Measurements from ENCODE around the gene TUBA4B.

TUBA4B gene

DNA sequence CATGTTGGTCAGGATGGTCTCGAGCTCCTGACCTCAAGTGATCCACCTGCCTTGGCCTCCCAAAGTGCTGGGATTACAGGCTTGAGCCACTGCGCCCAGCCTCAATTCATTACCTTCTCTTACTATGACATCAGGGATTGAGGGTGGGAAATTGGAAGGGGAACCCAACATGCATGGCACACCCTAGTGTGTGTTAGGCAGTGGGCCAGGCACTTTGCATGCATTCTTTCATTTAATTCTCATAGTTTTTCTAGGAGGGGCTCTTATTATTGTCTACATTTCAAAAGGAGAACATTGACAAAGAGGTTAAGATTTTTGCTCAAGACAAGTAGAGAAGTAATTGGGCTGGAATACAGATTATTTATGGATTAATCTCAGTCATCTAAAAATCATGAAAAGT, 15.3 kb downstream of the TUBA4B start:
- no peak for DNase-seq
- in situ Hi-C loops (cut with HindIII; ENCODE audit: low pct_ligation_motif_present, low pct_unique_long_range_greater_than_20kb, low sequenced_read_pairs), result no loop called here

DNA sequence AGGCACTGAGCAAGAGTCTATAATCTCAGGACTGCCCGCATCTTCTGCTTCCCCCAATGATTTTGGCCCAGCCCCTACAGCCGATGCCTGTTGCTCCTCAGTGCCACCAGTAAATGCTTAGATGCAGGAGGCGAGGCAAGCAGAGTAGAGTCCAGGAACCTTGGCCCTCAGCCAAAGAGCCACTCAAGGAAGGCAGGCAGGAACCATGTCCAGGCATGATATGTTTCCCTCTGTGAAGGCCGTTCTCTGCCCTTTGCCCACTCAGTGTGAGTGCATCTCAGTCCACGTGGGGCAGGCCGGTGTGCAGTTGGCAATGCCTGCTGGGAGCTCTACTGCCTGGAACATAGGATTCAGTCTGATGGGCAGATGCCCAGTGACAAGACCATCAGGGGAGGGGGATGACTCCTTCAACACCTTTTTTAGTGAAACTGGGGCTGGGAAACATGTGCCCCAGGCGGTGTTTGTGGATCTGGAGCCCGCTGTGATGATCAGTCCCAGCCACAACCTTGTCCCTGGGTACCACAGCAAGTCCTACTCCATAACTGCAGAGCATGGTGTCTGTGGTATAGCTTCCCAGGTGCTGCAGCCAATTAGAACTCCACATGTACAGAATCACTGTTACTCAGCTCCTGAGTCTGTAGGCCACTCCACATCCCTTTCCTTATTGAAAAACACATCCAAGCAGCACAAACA, 16.5 kb downstream of the TUBA4B start:
- peak; percentile 16 for DNase-seq

DNA sequence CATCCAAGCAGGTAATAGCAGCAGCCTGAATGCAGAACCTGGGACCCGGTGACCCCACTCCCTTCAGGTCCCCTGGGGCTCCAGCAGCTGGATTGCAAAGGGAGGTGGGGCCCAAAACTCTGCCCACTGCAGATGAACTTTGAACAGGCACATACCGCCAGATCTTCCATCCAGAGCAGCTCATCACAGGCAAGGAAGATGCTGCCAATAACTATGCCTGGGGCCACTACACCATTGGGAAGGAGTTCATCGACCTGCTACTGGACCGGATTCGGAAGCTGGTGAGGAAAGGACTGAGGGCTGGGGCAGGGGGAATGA, 17.0 kb downstream of the TUBA4B start:
- in situ Hi-C loops (cut with HindIII; ENCODE audit: low pct_ligation_motif_present, low pct_unique_long_range_greater_than_20kb, low sequenced_read_pairs), result no loop called here
- no peak for DNase-seq

More for the DNA sequence above, 16.5 kb downstream of the TUBA4B start:
- in situ Hi-C loops (cut with HindIII; ENCODE audit: low pct_ligation_motif_present, low pct_unique_long_range_greater_than_20kb, low sequenced_read_pairs), result no loop called here

DNA sequence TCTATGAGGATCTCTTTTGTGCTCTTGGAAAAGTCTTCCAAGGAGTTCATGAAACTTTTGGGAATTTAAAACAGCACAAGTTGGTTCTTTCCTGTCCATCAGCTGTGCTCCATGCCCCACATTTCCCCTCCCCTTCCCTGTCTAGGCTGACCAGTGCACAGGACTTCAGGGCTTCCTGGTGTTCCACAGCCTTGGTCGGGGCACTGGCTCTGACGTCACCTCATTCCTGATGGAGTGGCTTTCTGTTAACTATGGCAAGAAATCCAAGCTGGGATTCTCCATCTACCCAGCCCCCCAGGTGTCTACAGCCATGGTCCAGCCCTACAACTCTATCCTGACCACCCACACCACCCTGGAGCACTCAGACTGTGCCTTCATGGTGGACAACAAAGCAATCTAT, 18.0 kb downstream of the TUBA4B start:
- DNase-seq, result no peak
- in situ Hi-C loops (cut with HindIII; ENCODE audit: low pct_ligation_motif_present, low pct_unique_long_range_greater_than_20kb, low sequenced_read_pairs), result no loop called here

DNA sequence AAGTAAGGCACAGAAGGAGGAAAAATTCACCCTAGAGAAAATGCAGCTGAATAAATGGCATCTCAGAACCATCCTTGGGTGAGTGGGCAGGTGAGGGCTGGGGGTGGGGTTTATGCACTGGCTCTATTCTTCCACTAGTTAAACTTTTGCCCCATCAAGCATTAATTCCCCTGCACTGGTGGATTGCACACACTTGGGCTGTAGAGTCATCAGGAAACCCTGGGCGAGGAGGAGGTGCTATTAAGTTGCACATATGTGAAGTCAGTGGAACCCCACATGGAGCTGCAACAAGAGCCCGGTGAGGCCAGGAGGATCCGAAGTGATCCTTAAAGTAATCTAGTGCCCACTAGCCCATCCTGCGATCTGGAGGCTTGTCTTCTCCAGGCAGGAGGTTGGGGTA, 19.3 kb downstream of the TUBA4B start:
- in situ Hi-C loops (cut with HindIII; ENCODE audit: low pct_ligation_motif_present, low pct_unique_long_range_greater_than_20kb, low sequenced_read_pairs), result no loop called here
- DNase-seq, result peak; percentile 44

DNA sequence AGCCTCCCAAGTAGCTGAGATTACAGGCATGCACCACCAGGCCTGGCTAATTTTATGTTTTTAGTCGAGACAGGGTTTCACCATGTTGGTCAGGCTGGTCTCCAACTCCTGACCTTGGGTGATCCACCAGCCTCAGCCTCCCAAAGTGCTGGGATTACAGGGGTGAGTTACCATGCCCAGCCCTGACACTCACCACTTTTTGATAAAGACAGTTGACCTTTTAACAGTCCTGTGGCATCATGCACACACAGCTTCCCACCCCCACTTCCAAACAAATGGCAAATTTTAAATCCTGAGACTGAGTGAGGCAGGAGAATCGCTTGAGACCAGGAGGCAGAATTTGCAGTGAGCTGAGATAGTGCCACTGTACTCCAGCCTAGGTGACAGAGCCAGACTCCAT, 20.0 kb downstream of the TUBA4B start:
- DNase-seq, result peak; percentile 21

DNA sequence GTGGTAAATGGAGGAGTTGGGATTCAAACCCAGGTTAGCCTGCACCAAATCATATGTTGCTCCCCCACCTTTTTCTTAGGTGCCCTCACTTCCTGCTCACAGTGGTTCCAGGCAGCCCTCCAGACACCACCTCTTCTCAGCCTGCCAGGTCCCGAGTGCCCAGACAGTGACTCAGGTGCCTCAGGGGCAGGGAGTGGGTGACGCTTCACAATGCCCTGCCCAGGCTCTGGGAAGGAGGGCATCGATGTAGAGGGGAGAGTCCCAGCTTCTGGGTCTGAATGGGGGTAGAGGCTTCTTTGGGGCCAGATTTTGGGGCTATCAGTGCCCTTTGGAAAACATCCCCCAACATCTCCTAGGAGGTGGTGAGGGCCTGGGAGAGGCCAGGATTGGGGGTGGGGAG, 20.9 kb downstream of the TUBA4B start:
- in situ Hi-C loops (cut with HindIII; ENCODE audit: low pct_ligation_motif_present, low pct_unique_long_range_greater_than_20kb, low sequenced_read_pairs), result no loop called here
- peak; percentile 90 for DNase-seq

More for the DNA sequence above, 20.0 kb downstream of the TUBA4B start:
- in situ Hi-C loops (cut with HindIII; ENCODE audit: low pct_ligation_motif_present, low pct_unique_long_range_greater_than_20kb, low sequenced_read_pairs), result no loop called here

DNA sequence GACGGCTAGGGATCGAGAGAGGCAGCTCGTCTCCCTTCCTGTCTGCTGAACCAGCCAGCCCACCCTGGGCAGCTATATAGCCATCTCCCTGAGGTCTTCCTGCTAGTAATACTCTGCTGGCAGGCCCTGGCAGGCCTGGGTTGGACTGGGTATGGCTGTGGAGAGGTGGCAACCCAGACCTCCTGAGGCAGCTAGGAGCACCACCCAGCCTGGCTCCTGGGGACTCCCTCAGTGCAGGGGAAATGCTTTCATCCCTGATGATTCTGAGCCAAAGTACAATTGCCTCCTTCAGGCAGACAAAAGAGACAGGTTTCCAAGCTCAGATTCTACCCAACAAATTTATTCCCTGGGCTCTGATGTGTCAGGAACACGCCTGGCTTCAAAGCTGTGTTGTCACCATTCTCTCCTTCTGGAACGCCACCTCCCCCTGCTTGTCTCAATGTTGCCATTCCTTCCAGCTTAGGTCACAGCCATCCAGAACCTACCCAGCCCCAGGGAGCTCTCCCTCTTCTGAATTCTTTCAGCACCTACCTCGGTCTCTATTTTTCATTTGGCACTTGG, 21.4 kb downstream of the TUBA4B start:
- peak; percentile 95 for DNase-seq
- in situ Hi-C loops (cut with HindIII; ENCODE audit: low pct_ligation_motif_present, low pct_unique_long_range_greater_than_20kb, low sequenced_read_pairs), result no loop called here

DNA sequence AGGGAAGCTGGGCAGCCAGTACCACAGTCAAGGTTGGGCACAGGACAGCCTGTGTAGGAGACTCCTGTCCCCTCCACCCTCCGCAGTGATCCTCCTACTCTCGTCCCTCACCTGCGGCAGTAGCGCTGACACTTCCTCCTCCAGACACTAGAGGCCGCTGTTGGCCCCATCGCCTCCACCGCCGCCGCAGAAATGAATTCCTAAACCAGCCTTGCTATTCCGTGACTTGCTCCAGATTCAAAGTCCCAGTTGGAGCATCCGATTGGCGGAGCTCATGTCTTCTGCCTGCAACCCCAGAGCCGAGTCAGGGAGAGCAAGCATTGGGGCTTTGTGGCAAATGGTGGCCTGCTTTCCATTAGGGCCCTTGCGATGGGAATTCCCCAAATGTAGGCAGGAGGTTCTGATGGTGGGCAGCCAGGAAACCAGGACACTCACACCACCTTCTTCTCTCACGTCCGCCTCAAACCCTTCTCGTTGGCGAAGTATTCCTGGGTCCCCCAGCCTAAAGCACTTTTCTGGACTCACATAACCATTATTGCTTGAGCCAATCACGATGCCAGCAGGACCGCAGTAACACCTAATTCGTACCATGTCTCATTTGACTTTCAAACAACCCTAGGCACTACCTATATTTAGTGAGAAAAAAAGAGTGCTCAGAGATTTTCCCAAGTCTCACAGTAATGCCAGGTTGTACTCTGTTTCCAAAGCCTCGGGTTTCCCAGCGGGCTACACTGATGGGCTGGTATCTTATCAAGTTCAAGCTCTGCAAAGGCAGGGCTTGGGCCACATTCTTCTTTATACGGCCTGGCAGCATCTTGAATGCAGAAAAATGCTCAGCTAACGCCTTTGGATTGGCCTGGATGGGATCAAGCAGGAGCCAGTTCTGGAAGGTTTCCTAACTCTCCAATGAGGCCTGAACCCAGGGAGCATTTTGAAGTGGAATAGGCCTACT, 24.9 kb downstream of the TUBA4B start:
- in situ Hi-C loops (cut with HindIII; ENCODE audit: low pct_ligation_motif_present, low pct_unique_long_range_greater_than_20kb, low sequenced_read_pairs), result no loop called here
- peak; percentile 81 for DNase-seq

DNA sequence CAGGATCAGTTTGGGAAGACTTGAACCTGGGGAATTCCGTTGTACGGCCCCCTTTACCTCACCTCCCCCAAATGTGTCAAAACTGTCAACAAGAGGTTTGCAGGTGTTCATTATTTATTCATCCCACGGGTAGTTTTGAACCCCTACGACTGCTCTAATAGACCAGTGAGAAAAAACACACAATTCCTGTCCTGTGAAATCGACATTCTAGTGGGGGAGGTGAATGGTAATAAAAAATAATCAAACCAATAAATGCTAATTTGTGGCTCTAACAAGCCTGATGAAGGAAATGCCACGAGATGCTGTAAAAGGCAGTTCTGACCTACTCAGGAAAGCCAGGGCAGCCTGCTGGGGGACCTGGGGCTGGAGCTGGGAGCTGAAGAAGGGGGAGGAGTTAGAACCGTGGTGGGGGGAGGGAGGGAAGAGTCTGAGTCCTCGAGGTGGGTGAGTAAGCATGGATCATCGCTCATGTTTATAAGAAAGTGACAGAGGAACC, 25.7 kb downstream of the TUBA4B start:
- DNase-seq, result no peak
- in situ Hi-C loops (cut with HindIII; ENCODE audit: low pct_ligation_motif_present, low pct_unique_long_range_greater_than_20kb, low sequenced_read_pairs), result no loop called here

DNA sequence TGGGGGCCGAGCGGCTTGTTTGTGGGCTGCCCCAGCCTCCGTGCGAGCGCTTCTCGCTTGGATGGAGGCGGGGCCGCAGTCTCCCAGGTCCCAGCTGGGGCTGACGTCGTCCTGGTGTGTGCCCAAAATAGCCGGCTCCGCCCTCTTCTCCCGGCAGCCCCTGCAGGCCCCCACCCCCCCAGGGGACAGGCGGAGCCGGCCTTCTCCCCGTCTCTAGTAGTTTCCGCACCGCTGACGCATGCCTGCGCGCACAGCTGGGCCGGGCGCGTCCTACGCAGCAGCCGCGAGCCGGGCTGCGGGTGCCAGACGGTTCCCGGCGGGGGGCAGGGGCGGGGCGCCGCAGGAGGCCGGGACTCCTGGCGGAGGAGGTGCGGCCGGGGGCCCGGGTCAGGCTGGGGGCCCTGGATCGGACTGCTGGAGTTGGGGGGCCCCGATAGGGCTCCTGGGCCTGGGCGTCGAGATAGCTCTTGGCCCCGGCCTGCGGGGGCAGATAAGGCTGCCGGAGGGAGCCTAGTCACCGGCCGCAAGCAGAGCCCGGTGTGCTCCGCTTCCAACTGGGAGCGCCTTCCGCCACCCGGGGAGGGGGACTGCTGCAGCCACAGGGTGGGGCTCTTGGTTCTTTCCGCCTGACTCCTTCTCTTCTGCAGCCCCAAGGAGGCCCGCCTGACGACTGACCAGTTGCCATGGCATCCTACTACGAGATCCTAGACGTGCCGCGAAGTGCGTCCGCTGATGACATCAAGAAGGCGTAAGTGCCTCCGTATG, 26.3 kb downstream of the TUBA4B start, which contains the start of gene DNAJB2:
TSS of gene DNAJB2 (plus strand) at position 216 of the 765 bp plus-strand sequence. CDS start at position 684, 468 bp downstream.
- in situ Hi-C loops (cut with HindIII; ENCODE audit: low pct_ligation_motif_present, low pct_unique_long_range_greater_than_20kb, low sequenced_read_pairs), result no loop called here
- DNase-seq, result peak; percentile 99

DNA sequence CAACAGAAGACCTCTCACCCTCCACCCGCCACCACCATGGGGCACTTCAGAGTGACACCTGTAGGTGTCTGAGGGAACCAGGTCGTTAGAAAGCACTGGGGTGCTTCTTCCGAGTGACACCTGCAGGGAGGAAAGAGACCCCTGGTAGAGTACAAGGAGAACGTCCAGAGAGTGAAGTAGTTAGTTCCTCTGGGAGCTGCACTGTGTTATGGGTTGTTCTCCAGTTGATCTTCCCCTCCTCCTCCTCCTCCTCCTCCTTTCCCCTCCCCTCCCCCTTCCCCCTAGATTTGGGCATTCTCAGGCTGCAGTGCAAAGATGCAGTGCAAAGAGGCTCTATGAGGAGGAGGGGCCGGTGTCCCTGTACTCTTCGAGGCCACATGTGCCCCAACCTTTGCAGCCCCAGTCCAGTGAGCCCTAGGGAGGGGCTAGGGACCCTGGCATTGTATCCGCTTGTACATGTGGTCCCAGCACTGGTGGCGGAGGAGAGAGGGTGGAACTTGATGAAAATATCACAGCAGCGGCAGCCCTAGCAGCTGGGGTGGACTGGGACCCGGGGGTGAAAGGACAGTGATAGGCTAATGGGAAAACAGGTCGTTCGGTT, 27.0 kb downstream of the TUBA4B start:
- in situ Hi-C loops (cut with HindIII; ENCODE audit: low pct_ligation_motif_present, low pct_unique_long_range_greater_than_20kb, low sequenced_read_pairs), result no loop called here
- DNase-seq, result no peak

DNA sequence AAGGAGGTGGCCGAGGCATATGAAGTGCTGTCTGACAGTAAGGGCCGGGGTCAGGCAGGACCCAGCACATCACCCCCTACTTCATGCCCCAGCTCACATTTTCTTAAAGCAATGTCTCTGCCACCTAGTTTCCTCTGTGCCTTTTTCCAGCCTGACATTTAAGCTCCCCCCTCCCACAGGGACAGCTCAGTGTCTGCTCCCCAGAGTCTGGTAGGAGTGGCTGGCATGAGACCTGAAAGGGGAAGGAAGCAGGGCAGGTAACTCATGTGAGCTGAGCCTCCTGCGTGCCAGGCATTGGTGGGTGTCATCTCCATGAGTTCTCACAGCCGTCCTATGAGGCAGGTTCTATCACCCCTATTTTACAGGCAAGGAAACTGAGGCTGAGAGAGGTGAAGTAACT, 27.6 kb downstream of the TUBA4B start:
- no peak for DNase-seq
- in situ Hi-C loops (cut with HindIII; ENCODE audit: low pct_ligation_motif_present, low pct_unique_long_range_greater_than_20kb, low sequenced_read_pairs), result no loop called here

DNA sequence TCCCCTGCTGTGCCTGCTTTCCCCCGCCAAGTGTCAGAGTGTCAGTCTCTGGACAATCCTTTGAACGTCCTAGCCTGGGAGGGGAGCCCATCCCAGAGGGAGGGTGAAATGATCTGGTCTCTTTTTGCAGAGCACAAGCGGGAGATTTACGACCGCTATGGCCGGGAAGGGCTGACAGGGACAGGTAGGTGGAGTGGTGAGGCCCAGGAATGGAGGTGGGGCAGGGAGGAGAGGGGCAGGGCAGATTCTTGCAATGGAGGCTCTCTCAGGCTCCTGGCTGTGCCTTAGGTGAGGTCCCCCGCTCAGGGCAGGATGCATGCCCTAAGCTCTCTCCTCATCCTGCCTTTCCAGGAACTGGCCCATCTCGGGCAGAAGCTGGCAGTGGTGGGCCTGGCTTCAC, 28.5 kb downstream of the TUBA4B start:
- in situ Hi-C loops (cut with HindIII; ENCODE audit: low pct_ligation_motif_present, low pct_unique_long_range_greater_than_20kb, low sequenced_read_pairs), result no loop called here
- no peak for DNase-seq

DNA sequence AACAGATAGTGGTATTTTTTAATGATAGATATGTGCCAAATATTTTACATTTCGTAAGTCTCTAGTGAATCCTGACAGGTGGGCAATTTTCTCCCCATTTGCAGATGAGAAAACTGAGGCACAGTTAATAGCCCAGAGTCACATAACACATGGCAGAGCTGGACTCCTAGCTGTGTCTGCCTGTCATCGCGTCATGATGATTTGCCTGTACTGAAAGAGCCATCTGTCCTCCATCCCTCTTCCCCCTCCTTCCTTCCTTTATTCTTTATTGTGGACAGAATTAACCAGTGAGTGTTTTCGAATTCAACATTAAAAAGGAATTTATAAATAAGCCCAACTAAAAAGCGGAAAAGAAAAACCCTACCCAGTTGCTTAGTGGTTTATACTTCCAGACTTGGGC, 29.3 kb downstream of the TUBA4B start:
- DNase-seq, result no peak
- in situ Hi-C loops (cut with HindIII; ENCODE audit: low pct_ligation_motif_present, low pct_unique_long_range_greater_than_20kb, low sequenced_read_pairs), result no loop called here

DNA sequence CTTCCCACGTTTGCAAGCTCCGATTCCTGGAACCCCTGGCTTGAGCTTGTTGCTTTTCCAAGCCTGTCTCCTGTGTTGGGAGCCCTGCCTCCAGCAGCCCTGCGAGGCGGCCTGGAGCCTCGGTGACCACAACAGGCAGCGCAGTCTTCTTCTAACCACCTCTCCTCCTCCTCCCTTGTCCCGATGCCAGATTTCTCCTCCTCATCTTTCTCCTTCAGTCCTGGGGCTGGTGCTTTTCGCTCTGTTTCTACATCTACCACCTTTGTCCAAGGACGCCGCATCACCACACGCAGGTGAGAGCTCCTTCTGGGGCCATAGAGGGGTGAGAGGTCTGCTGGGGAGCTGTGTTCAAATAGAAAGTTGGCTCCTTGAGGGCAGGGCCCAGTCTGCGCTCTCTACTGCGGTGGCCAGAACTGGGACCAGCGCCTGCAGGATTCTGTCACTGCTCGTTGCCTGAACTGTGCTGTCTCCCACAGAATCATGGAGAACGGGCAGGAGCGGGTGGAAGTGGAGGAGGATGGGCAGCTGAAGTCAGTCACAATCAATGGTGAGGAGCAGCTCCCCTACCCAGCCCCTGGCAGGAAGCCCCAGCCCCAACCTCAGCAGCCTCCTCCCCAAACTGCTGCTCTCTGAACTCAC, 30.0 kb downstream of the TUBA4B start:
- in situ Hi-C loops (cut with HindIII; ENCODE audit: low pct_ligation_motif_present, low pct_unique_long_range_greater_than_20kb, low sequenced_read_pairs), result no loop called here

DNA sequence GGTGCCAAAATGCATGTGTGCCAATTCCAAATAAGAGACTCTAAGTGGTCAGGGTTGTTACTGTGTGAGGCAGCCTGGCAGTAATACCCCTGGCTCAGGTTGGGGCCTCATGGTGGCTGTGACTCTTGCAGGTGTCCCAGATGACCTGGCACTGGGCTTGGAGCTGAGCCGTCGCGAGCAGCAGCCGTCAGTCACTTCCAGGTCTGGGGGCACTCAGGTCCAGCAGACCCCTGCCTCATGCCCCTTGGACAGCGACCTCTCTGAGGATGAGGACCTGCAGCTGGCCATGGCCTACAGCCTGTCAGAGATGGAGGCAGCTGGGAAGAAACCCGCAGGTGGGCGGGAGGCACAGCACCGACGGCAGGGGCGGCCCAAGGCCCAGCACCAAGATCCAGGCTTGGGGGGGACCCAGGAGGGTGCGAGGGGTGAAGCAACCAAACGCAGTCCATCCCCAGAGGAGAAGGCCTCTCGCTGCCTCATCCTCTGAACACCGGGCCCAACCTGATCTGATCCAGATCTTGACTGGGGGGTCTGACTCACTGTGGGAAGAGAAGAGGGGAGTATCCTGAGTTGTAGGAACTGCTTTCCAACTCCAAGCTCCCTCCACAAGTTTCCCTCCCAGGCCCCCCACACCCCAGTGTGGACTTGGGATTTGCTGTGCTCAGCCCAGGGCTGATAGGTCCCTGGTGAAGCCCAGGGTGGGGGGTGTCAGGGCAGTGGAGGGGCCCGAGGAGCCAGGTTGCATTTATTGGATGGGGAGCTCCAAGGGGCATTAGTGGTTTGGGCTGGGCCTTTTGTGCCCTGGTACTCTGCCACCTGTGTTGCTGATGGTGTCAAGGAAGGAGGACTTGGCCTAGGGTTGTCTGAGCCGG, 31.7 kb downstream of the TUBA4B start:
- no peak for DNase-seq
- in situ Hi-C loops (cut with HindIII; ENCODE audit: low pct_ligation_motif_present, low pct_unique_long_range_greater_than_20kb, low sequenced_read_pairs), result no loop called here

More for the DNA sequence above, 30.0 kb downstream of the TUBA4B start:
- DNase-seq, result no peak
